Measurements from ENCODE around the gene SYCE3.

Gene SYCE3

GRCh38 chr22:50516068-50516467, 46.7 kb downstream of the SYCE3 start:
- no peak for DNase-seq

DNA sequence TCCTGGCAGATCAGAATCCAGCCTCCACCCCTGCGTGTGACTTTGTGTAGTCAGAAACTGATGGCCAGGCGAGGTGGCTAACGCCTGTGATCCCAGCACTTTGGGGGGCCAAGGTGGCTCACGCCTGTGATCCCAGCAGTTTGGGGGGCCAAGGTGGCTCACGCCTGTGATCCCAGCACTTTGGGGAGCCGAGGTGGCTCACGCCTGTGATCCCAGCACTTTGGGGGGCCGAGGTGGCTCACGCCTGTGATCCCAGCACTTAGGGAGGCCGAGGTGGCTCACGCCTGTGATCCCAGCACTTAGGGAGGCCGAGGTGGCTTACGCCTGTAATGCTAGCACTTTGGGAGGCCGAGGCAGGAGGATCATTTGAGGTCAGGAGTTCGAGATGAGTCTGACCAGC, 49.5 kb downstream of the SYCE3 start:
- DNase-seq = no peak

- DNase-seq = no peak
Observed at GRCh38 chr22:50508897-50509296, 53.8 kb downstream of the SYCE3 start.

DNA sequence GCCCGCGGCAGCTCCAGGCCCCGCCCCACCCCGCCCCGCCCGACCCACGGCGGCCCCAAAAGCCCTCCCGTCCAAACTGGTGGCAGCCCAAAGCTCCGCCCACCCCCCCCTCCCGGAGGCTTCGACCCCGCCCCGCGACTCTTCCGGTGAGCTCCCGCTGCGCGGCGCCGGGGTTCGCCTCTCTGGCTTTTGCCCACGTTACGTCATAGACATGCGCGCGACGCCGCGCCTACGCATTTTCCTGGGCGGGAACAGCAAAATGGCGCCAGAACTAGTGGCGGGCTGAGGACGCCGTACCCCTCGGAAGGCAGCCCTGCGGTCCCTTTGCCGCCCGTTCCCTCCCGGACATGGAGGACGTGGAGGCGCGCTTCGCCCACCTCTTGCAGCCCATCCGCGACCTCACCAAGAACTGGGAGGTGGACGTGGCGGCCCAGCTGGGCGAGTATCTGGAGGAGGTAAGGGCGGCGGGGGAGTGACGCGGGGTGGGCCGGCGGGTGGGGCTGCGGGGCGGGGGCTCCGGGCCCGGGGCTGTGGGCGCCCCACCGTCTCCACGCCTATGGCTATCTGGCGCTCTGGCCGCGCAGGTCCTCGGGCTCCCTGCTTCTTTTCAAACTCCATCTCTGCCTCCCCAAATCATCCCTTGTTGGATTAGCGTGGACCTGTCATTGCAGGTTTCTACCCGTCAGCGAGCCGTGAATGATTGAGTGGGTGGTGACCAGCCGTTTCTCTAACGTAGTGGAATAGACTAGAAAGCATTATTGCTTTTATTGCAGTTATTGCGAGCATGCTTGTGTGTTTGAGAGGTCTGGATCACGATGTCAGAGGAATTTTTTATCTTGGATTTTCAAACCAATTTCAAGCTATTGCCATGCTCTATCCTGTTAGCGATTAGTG, 54.5 kb downstream of the SYCE3 start, which contains the start of gene NCAPH2:
NCAPH2 (plus strand) TSS at position 234 of the 894 bp plus-strand sequence; CDS start at position 348, 114 bp downstream.
- DNase-seq = peak; percentile 90 to 100

- DNase-seq = peak in 1 of 2 donors; percentile 90
Observed at GRCh38 chr22:50507421-50507990, 55.2 kb downstream of the SYCE3 start, which contains the start of gene LMF2. Gene LMF2 (minus strand): TSS chr22:50507702. CDS start chr22:50507675, 27 bp downstream.

DNA sequence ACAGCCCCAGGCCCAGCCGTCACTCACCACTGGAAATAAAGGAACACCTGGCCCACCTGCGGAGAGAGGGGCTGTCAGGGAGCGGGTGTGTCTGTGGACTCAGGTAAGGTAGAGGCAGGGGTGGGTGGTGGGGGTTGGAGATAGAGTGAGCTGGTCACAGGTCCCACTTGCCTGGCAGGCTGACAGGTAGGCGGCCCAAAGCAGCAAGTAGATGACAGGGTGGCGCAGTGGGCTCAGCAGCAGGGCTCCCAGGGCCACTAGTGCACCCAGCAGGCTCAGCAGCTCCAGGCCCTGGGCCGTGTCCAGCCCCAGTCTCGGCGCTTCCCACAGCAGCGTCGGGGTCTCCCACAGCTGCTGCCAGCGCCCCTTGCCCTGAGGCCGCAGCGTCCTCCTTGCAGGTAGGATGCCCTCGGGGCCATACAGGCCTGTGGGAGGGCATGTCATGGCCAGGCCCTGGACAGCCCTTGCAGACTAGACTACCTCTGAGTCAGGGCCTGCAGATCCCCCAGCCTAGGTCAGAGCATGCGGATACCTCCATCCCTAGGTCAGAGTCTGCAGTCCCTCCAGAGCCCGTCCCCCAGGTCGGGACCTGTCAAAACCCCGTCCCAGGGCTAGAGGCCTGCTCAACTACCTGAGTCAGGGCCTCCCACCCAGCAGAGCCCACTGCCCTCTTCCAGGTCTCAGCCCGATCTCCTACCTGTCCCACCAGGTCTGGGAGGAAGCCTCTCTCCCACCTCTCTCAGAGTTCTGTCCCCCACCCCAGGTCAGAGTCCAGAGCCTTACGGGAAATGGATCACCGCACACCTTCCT, 55.9 kb downstream of the SYCE3 start:
- no peak for DNase-seq

DNA sequence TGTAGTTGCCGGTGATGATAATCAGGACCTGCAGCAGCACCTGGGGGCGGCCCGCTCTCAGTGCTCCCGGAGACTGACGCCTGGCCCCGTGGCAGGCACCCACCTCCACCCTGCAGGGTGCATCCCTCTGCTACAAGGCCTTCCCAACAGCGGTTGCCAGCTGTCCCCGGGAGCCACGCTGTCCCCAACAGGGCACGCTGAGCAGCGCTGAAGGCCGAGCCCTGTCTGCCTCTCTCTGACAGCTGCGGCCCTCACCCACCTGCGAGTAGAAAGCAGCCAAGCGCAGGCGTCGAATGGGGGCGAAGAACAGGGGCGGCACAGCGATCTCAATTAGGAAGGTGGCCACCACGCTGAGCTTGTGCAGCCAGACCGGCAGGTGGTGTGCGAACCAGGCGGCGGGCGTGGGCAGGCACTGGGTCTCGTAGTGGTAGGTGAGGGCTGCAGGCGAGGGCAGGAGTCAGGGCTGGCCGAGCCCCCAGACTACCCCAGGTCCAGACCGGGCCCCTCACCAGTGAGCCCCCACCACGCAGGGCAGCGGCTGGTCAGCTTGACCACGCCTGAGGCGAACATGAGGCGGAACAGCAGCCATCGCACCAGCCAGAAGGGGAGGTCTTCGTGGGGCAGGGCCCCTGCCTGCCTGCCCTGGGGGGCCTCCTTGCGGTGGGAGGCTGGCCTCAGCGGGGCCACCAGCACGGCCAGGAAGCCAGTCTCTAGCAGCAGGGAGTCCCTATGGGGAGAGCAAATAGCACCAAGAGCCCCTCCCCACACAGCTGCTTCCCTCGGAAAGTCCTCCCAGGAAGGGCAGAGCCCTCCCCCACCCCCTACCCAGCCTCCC, 56.7 kb downstream of the SYCE3 start:
- no peak for DNase-seq

- no peak for DNase-seq
Observed at GRCh38 chr22:50505276-50505775, 57.4 kb downstream of the SYCE3 start.

GRCh38 chr22:50504369-50505211, 58.1 kb downstream of the SYCE3 start:
- no peak for DNase-seq

- no peak for DNase-seq
Observed at GRCh38 chr22:50503475-50504145, 59.1 kb downstream of the SYCE3 start.

- no peak for DNase-seq
Observed at GRCh38 chr22:50502628-50503474, 59.9 kb downstream of the SYCE3 start.

- no peak for DNase-seq
Observed at GRCh38 chr22:50502096-50502495, 60.6 kb downstream of the SYCE3 start.
